GM12892 (cell line): ENCODE results near the gene FBXW12.

Experiments used
- POLR2A ChIP-seq: IDR thresholded peaks from 2 replicates; pipeline ENCODE4 v1.6.1; 2011; ENCODE audit warnings: low read depth, low read length, control low read depth
- POLR2AphosphoS5 ChIP-seq: IDR thresholded peaks from 2 replicates; pipeline ENCODE4 v1.6.1; 2011; ENCODE audit warnings: low read depth, low read length, control low read depth

- TF ChIP-seq POLR2A: no peak
- TF ChIP-seq POLR2AphosphoS5: no peak
Measured at GRCh38 chr3:48428572-48429316, 56.7 kb downstream of the FBXW12 start.
